GM04504 (cell line): Measurements from ENCODE around the gene HRAS.

ENCODE experiments used
- DNase-seq: peaks from one replicate; pipeline ENCODE4 v3.0.0-alpha.2; 2012; ENCODE audit warnings: low read depth

HRAS gene

DNA sequence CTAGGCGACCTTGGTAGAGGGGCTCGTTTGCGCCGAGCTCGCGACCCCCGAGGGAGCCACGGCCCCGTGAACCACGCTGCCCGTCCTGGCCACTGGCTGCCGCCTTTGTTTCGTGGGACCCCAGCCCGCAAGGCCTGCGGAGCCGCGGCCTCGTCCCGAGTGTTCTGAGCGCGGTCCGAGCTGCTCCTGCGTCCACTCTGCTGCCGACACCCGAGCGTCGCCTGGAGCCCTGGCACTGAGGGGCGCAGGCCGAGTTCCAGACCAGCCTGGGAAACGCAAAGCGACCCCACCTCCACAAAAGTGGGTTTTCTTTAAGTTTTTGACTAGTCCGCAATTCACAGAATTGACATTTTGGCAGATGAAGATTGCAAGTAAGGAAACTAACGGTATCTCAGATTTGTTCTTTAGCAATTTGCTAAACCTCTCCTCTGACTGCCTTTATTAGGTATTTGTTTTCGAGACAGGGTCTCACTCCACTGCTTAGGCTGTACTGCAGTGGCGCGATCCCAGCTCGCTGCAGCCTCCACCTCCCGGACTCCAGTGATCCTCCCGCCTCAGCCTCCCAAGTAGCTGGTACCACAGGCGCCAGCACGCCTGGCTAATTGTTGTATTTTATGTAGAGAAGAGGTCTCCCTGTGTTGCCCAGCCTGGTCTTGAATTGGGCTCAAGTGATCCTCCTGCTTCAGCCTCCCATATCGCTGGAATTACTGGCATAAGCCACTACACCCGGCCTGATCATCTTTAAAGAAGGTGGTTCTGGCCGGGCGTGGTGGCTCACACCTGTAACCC is 27.5 kb downstream of the HRAS start:
- DNase-seq: no peak

DNA sequence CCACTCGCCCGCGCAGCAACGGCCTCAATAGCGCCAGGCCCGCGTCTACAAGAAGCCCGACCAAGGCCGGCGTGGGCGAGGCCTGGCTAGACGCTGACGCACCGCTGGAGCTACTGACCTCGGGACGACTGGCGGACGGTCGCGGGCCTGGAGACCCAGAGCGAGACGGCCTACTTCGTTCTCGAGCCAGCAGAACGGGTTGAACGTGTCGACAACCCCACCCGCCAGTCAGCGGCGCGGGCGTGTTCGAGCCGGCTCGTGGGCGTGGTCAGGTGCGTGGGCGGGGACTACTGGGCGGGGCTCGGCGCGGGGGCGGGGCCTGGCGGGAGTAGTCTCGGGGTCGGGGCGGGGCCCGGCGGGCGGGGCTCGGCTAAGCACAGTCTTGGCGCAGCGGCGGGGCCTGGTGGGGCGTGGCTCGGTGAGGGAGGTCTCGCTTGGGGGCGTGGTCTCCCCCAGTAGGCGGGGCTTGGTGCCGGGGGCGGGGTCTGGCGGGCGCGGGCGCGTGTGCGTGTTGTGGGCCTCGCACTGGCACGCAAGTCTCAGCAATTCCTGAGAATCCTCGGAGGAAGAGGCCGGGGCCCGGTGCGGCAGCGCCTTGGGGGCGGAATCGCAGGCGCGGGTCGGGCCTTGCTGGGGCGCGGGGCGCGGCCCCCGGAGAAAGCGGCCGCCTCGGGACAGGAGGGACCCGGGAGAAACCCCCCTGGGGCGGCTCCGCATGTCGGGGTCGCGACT is 28.2 kb downstream of the HRAS start, which contains the start of gene RNH1:
TSS of gene RNH1 (minus strand) at position 248 of the 732 bp plus-strand sequence. CDS start 5,080 bp downstream, outside the sequence.
- DNase-seq: peak; percentile 89

DNA sequence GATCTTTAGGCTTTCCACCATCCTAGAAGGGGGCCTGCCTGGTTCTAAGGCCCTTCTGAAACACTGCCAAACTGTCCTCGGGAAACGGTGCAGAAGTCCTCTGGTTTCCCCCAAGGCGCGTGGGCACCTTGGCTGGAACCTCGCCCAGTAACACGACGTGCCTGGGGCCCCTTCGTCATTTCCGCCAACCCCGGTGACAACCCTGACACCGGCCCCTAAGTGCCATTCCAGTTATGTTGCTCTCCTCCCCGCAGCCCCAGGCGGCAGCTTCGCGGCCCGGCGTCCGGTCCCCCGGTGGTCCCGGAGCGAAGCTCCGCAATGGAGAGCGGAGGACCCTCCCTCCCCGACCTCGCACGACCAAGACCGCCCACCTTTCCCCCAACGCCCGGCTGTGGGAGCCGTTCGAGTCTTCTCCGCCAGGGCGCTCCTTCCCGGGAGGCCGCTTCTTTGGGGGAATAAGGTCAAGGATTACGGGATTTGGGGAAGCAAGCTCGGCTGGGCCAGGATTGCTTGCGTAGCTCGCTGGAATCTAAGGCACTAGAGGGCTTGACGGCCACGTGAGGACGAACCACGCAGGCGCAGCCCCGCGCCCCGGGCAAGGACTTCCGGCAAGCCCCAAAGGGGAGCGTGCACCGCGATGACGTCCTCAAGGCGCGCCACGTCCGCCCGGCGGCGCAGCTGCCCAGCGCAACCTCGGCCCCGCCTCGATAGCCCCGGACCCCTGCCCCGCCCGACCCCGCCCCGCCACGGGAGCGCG is 29.0 kb downstream of the HRAS start:
- peak; percentile 93 for DNase-seq

DNA sequence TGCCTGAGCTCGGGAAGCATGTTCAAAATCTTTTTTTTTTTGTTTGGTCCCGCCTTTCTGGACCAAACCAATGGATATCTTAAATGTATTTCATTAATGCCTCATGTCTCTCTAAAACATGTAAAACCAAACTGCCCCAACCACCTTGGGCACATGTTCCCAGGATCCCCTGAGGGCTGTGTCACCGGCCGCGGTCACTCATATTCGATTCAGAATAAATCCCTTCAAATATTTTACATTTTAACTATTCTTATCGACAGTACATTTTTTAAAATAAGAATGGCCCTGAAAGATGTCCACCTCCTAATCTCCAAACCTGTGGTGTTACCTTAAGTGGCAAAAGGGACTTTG is 30.4 kb downstream of the HRAS start:
- DNase-seq: no peak

DNA sequence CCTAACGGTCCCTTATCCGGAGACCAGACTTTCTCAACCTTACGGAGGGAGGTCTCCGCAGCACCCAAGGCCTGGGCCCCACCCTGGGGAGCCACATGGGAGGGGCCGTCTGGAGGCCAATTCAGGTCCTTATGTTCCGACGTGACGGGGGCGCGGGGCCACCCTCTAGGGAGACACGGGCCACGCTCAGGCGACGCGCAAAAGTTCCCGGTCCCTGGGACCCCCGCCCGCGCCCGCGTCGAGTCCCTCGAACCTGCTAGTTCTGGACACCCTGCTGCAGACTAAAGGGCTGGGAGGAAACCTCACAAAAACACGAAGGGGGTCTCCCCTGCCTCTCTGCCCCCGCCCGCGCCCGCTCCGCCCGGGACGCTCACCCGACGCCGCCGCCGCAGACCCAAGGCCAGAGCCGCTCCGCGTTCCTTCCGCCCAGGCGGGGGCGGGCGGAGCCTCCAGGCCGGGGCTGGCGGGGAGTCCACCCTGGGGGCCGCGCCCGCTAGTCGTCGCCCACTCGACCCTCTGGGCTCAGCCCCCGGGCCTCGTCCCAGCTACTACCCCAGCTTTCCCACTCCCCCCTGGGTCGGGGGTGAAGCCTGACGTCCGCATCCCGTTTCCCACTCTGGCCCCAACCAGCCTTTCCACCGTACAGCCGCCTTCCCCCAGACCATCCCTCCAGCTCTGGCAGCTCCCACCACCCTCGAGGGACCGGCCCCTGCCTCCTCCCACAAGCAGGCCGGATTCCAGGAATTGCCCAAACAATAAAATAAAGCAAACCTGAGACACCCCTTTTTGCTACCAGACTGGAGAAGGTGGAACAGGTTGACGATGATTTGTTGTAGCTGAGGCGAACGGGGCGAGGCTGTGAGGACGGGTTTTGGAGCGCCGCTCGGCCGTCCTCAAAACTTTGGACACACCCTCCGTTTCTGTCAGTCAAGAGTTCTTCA is 31.1 kb downstream of the HRAS start:
- peak; percentile 31 for DNase-seq

DNA sequence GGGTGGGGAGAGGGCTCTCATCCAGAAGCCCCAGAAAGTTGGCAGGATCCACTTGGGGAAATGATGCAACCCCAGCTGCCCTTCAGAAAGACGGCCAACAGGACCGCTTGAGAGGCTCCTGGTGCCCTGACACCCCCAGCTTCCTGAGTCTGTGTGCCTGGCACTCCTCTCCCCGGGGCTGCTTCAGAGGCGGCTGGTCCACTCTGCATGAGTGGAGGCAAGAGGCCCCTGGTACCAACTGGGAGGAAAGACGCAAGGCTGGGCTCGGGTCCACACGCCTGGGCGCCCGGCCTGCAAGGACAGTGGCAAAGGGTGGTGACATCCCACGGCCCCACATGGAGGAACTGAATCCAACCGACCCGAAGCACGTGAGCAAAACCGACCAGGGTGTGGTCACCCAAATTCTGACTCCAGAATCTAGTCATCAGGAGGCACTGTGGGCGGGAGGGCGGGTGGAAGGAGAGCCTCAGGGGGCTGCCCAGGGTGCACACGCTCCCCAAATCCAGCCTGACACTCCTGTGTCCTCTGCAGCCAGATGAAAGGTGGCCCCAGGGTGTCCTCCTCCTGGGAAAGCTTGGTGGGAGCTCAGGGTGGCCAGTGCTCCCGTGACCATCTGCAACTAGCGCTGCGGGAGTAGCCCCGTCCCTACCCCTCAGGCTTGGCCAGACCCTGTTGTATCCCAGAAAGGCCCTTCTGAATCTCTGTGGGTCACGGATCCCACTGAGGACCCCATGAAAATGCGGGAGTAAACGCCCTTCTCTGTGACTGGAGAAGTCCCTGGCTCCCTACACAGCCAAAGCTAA is 32.0 kb downstream of the HRAS start:
- DNase-seq: peak; percentile 40

DNA sequence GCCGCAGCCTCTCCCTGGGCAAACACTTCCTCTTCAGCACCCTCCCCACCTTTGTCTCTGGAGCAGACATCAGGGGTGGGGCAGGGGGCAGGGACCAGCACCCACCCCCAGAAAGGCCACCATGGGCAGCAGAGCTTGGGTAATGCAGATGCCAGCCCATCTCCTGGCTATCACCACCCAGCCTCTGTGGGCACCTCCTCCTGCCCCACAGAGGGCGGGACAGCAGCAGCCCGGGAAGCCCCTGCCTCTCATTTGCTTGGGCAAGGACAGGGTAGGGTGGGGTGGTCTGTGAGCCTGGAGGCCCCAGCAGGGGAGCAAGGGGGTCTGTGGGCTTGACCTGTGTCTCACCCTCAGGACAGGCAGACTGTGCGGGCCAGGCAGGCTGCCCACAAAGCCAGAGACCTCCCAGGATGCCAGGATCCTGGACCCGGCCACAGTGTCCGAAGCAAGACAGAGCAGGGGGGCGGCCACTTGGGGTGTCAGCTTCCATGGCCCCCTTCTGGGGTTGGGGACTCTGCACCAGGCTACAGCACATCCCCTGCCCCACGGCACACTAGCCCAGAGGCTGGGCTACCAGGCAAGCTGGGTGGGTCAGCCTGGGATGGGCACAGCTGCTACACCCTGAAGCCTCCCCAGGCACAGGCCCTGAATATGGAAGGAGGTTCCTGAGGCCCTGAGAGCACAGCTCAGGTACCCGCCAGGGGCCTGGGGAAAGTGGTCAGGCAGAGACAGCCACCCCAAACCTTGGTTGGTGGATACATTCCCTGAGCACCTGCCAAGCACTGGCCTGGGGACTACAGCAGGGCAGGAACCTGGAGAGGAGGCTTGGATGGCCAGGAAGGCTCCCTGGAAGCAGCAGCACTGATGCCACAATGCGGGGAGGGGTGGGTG is 32.8 kb downstream of the HRAS start:
- no peak for DNase-seq

DNA sequence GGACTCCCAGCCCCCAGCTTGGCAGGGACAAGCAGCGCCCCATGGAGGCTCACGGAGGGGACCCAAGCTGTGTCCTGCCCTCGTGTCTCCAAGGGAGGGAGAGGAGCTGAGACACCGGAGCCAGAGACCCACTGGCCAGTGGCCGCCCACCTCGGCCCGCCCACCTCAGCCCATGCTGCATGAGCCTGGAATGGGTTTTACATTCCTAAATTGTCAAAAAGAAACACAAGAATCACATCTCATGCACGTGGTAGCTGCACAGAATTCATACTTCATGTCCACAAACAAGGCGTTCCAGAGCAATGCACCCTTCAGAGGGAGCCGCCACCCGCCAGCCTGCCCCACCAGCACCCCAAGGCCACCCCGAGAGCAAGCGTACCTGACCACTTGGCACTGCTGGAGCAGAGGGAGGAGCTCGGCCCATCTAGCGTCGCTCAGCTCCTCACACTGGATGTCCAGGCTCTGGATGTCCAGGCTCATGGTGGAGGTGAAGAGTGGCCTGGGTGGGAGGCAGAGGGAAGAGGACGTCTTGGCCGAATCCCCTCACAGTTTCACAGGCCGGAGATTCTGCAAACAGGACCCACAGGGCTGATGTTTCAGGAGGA is 33.6 kb downstream of the HRAS start:
- no peak for DNase-seq

DNA sequence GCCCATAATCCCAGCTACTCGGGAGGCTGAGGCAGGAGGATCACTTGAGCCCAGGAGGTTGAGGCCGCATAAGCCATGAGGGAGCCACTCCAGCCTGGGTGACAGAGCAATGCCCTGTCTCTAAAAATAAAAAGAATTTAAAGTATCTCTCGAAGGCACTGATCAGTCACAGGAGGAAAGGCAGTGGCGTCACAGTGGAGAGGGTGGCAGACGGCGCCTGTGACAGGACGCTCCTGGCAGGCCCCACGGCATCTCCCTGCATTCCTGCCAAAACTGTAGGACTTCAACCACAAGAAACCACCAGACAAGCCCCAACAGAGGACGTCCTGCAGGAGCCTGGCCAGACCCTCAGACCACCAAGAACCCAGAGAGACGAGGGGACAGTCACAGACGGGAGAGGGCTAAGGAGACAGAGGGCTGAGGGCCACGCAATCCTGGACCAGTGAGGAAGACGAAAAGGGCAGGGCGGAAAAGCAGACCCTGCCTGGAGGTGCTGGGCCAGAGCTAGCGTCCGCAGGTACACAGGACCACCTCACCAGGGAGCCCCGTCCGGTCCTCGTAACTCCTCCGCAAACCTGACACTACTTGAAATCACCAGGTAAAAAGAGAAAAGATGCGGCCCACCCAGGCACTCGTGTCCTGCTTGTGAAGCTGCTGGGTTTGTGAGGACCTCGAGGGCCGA is 34.2 kb downstream of the HRAS start:
- no peak for DNase-seq

DNA sequence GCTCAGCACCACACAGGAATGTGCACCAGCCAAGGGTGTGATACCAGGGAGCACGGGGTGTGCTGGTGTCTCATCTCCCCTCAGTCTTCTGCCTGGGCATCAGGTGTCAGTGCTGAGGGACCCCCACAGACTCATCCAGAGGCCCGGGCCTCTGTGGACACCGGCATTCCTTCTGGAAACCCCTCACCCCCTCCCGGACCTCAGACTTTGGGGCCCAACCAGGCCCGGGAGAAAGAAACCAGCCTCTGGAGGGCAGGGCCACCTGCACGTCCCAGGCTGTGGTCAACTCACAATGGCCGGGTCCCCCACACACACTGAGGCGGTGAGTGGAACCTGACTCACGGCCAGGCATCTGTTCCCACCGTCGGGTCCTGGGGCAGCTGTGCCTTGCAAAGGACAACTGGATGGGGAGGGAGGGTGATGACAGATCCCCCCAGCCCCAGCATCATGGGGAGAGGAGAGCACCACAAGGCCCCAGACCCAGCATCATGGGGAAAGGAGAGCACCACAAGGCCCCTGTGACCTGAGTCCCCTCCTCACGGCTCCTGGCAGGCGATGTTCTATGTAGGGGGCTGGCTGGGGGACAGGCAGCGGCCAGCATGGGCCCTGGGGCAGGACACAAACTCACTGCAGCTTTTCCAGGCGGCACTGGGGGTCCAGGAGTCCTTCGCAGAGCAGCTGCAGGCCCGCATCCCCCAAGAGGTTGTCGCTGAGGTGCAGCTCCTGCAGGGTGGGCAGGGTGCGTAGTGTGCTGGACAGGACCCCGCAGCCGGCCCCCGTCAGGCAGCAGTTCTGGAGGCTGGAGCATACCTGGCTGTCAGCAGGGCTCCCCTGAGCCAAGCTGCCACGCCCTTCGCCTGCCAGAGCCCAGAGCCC is 35.9 kb downstream of the HRAS start:
- no peak for DNase-seq

DNA sequence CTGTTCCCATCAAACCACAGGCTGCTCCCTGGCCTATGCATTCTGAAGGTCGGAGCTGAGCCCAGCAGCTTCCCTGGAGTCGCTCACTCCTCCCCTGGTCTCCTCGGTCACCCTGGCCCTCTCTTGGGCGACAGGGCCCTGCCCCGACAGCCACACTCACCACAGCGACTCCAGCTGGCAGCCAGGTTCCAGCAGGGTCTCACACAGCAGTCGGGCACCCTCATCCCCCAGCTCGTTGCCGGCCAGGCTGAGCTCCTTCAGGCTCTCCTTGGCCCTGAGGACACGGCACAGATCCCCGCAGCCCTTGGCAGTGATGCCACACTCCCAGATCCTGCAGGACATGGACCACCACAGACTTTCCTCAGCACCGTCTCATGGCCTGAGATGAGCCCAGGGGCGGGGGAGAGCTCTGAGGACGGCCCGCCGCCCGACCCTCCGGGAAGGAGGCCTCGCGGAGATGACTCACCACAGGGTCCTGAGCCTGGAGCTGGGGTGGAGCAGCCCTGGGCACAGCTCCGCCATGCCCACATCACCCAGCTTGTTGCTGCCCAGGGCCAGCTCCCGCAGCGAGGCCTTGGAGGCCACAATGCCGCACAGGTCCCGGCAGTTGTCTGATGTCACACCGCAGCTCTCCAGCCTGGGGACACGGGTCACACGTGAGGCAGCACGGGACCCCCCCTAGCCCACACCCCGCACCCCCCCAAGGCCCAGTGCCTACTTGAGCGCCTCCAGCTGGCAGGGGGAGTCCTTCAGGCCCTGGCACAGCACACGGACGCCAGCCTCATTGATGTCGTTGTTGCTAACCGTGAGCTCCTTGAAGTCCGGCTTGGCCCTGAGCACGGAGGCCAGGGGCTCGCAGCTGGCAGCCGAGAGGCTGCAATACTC is 36.8 kb downstream of the HRAS start:
- no peak for DNase-seq

DNA sequence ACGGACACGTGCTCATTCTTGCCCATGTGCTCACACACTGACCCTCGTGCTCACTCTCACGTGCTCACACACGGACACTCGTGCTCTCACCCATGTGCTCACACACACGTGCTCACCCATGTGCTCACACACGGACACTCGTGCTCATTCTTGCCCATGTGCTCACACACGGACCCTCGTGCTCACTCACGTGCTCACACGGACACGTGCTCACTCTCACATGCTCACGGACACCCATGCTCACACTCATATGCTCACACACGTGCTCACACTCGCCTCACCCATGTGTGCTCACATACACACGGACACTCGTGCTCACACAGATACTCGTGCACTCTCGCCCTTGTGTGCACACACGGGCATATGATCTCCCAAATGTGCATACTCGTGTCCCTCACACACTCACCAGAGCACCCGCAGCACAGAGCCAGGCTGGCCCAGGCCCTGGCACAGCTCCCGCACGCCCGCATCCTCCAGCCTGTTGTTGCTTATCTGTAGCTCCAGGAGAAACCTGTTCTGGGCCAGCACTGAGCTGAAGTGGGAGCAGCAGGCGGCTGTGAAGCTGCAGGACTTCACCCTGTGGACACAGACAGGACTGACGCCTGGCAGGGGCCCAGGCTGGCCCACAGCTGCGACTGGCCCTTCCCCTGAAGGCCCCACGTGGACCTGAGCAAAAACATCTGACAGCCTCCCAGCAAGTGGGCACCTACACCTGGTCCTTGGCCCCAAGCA is 37.6 kb downstream of the HRAS start:
- no peak for DNase-seq

DNA sequence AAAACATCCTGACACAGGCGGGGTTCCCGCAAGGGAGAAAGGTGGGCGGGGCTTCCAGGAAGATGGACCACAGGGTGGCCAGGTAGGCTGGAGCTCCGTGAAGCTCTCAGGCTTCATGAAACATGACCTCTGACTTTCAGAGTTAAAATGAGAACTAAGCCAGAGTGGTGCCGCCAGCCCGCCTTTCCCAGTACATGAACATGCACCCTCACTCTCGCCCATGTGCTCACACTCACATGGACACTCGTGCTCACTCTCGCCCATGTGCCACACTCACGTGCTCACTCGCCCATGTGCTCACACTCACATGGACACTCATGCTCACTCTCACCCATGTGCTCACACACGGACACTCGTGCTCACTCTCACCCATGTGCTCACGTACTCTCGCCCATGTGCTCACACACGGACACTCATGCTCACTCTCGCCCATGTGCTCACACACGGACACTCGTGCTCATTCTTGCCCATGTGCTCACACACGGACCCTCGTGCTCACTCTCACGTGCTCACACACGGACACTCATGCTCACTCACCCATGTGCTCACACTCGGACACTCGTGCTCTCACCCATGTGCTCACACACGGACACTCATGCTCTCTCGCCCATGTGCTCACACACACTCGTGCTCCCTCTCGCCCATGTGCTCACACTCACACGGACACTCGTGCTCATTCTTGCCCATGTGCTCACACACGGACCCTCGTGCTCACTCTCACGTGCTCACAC is 38.4 kb downstream of the HRAS start:
- DNase-seq: no peak

DNA sequence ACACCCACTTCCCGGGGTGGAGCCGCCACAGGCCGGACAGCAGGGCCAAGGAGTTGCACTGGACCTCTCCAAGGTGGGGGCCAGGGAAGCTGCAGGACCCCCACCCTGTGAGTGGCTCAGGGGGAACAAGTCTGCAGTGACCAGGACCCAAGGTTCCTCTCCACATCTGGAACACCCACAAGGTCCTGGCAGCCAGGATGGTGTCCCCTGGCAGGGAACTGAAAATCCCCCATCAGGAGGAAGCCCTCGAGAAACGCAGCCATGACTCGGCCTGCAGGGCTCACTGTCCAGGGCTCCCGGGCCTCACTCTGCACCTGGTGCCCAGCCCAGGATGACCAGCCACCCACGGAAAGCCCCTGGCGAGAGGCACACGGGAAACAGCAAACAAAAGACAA is 39.8 kb downstream of the HRAS start:
- DNase-seq: no peak
